ENCODE results near the gene IL13. TPM values are rescaled to one million over a fixed set of nuclear protein-coding genes. Genes with fewer than 3 reads are reported as not detected.

Gene IL13
- polyA plus RNA-seq, 1 donor: 0.07 TPM

- H3K4me3 ChIP-seq (ENCODE audit: low read length): no peak overlapping the region
- no peaks in the 10 kb centered on the region for H3K27me3 ChIP-seq (ENCODE audit: control insufficient read depth, insufficient read depth, low read length)
- H3K4me1 ChIP-seq (ENCODE audit: control insufficient read depth, insufficient read depth, low read length): peaks cover 6% of the 10 kb centered on the region
- DNase-seq: no peak
- WGBS (ENCODE audit: insufficient coverage, low lambda C conversion rate): 87% methylated on average over 5 of the region's 8 CpGs
- H3K9me3 ChIP-seq (ENCODE audit: control insufficient read depth, low read depth, low read length): no peaks in the 10 kb centered on the region
- H3K27ac ChIP-seq (ENCODE audit: low read length): no peak overlapping the region
- H3K36me3 ChIP-seq (ENCODE audit: control insufficient read depth, insufficient read depth, low read length): no peaks in the 10 kb centered on the region
Measured at GRCh38 chr5:132680780-132681475, 23.0 kb downstream of the IL13 start.

GRCh38 chr5:132681476-132681831 is 23.5 kb downstream of the IL13 start:
- H3K9me3 ChIP-seq (ENCODE audit: control insufficient read depth, low read depth, low read length): no peaks in the 10 kb centered on the region

GRCh38 chr5:132681983-132682382 is 24.0 kb downstream of the IL13 start:
- DNase-seq: no peak
- WGBS (ENCODE audit: insufficient coverage, low lambda C conversion rate): no CpG with 5 or more reads among the region's 4 CpGs
- Histone ChIP-seq H3K4me1 (ENCODE audit: control insufficient read depth, insufficient read depth, low read length) (peaks cover 2% of the 10 kb centered on the region), H3K4me3 (ENCODE audit: low read length) (no peak overlapping the region), H3K27ac (ENCODE audit: low read length) (no peak overlapping the region), H3K9me3 (ENCODE audit: control insufficient read depth, low read depth, low read length) (no peaks in the 10 kb centered on the region), H3K36me3 (ENCODE audit: control insufficient read depth, insufficient read depth, low read length) (no peaks in the 10 kb centered on the region), H3K27me3 (ENCODE audit: control insufficient read depth, insufficient read depth, low read length) (no peaks in the 10 kb centered on the region)

More at GRCh38 chr5:132681476-132681831, 23.5 kb downstream of the IL13 start:
- Histone ChIP-seq H3K4me1 (ENCODE audit: control insufficient read depth, insufficient read depth, low read length) (peaks cover 6% of the 10 kb centered on the region), H3K4me3 (ENCODE audit: low read length) (no peak overlapping the region), H3K36me3 (ENCODE audit: control insufficient read depth, insufficient read depth, low read length) (no peaks in the 10 kb centered on the region), H3K27me3 (ENCODE audit: control insufficient read depth, insufficient read depth, low read length) (no peaks in the 10 kb centered on the region), H3K27ac (ENCODE audit: low read length) (no peak overlapping the region)
- WGBS (ENCODE audit: insufficient coverage, low lambda C conversion rate): 100% methylated on average over 1 of the region's 2 CpGs
- no peak for DNase-seq

- no peak overlapping the region for H3K27ac ChIP-seq (ENCODE audit: low read length)
- no peaks in the 10 kb centered on the region for H3K9me3 ChIP-seq (ENCODE audit: control insufficient read depth, low read depth, low read length)
- H3K4me3 ChIP-seq (ENCODE audit: low read length): no peak overlapping the region
- H3K36me3 ChIP-seq (ENCODE audit: control insufficient read depth, insufficient read depth, low read length): no peaks in the 10 kb centered on the region
- WGBS (ENCODE audit: insufficient coverage, low lambda C conversion rate): 95% methylated on average over 3 of the region's 6 CpGs
- H3K4me1 ChIP-seq (ENCODE audit: control insufficient read depth, insufficient read depth, low read length): no peaks in the 10 kb centered on the region
- no peak for DNase-seq
- no peaks in the 10 kb centered on the region for H3K27me3 ChIP-seq (ENCODE audit: control insufficient read depth, insufficient read depth, low read length)
Measured at GRCh38 chr5:132684491-132684890, 26.5 kb downstream of the IL13 start.

- no peaks in the 10 kb centered on the region for H3K36me3 ChIP-seq (ENCODE audit: control insufficient read depth, insufficient read depth, low read length)
- no peaks in the 10 kb centered on the region for H3K4me1 ChIP-seq (ENCODE audit: control insufficient read depth, insufficient read depth, low read length)
- no peak overlapping the region for H3K27ac ChIP-seq (ENCODE audit: low read length)
- H3K9me3 ChIP-seq (ENCODE audit: control insufficient read depth, low read depth, low read length): no peaks in the 10 kb centered on the region
- WGBS (ENCODE audit: insufficient coverage, low lambda C conversion rate): 100% methylated on average over 1 of the region's 12 CpGs
- no peaks in the 10 kb centered on the region for H3K27me3 ChIP-seq (ENCODE audit: control insufficient read depth, insufficient read depth, low read length)
- H3K4me3 ChIP-seq (ENCODE audit: low read length): no peak overlapping the region
- DNase-seq: no peak
Measured at GRCh38 chr5:132684922-132685720, 27.1 kb downstream of the IL13 start.

GRCh38 chr5:132686193-132686592 is 28.2 kb downstream of the IL13 start:
- Histone ChIP-seq H3K4me1 (ENCODE audit: control insufficient read depth, insufficient read depth, low read length) (no peaks in the 10 kb centered on the region), H3K9me3 (ENCODE audit: control insufficient read depth, low read depth, low read length) (no peaks in the 10 kb centered on the region), H3K27ac (ENCODE audit: low read length) (no peak overlapping the region), H3K27me3 (ENCODE audit: control insufficient read depth, insufficient read depth, low read length) (no peaks in the 10 kb centered on the region), H3K36me3 (ENCODE audit: control insufficient read depth, insufficient read depth, low read length) (no peaks in the 10 kb centered on the region), H3K4me3 (ENCODE audit: low read length) (no peak overlapping the region)
- no CpG with 5 or more reads among the region's 3 CpGs for WGBS (ENCODE audit: insufficient coverage, low lambda C conversion rate)
- no peak for DNase-seq

- no peak for DNase-seq
- no CpG with 5 or more reads among the region's 5 CpGs for WGBS (ENCODE audit: insufficient coverage, low lambda C conversion rate)
- Histone ChIP-seq H3K4me1 (ENCODE audit: control insufficient read depth, insufficient read depth, low read length) (no peaks in the 10 kb centered on the region), H3K27me3 (ENCODE audit: control insufficient read depth, insufficient read depth, low read length) (no peaks in the 10 kb centered on the region), H3K4me3 (ENCODE audit: low read length) (no peak overlapping the region), H3K27ac (ENCODE audit: low read length) (no peak overlapping the region), H3K36me3 (ENCODE audit: control insufficient read depth, insufficient read depth, low read length) (no peaks in the 10 kb centered on the region), H3K9me3 (ENCODE audit: control insufficient read depth, low read depth, low read length) (no peaks in the 10 kb centered on the region)
Measured at GRCh38 chr5:132687995-132688394, 30.0 kb downstream of the IL13 start.

- Histone ChIP-seq H3K36me3 (ENCODE audit: control insufficient read depth, insufficient read depth, low read length) (no peaks in the 10 kb centered on the region), H3K27me3 (ENCODE audit: control insufficient read depth, insufficient read depth, low read length) (no peaks in the 10 kb centered on the region), H3K9me3 (ENCODE audit: control insufficient read depth, low read depth, low read length) (no peaks in the 10 kb centered on the region), H3K4me1 (ENCODE audit: control insufficient read depth, insufficient read depth, low read length) (no peaks in the 10 kb centered on the region), H3K27ac (ENCODE audit: low read length) (no peak overlapping the region), H3K4me3 (ENCODE audit: low read length) (no peak overlapping the region)
- 49% methylated on average over 3 of the region's 7 CpGs for WGBS (ENCODE audit: insufficient coverage, low lambda C conversion rate)
- no peak for DNase-seq
Measured at GRCh38 chr5:132688536-132689339, 30.8 kb downstream of the IL13 start.

- H3K9me3 ChIP-seq (ENCODE audit: control insufficient read depth, low read depth, low read length): no peaks in the 10 kb centered on the region
- no peak overlapping the region for H3K4me3 ChIP-seq (ENCODE audit: low read length)
- WGBS (ENCODE audit: insufficient coverage, low lambda C conversion rate): 67% methylated on average over 3 of the region's 7 CpGs
- H3K27me3 ChIP-seq (ENCODE audit: control insufficient read depth, insufficient read depth, low read length): no peaks in the 10 kb centered on the region
- no peaks in the 10 kb centered on the region for H3K36me3 ChIP-seq (ENCODE audit: control insufficient read depth, insufficient read depth, low read length)
- no peak for DNase-seq
- no peaks in the 10 kb centered on the region for H3K4me1 ChIP-seq (ENCODE audit: control insufficient read depth, insufficient read depth, low read length)
- H3K27ac ChIP-seq (ENCODE audit: low read length): no peak overlapping the region
Measured at GRCh38 chr5:132689513-132689912, 31.5 kb downstream of the IL13 start.

GRCh38 chr5:132690156-132690555 is 32.2 kb downstream of the IL13 start:
- no peak for DNase-seq
- Histone ChIP-seq H3K9me3 (ENCODE audit: control insufficient read depth, low read depth, low read length) (no peaks in the 10 kb centered on the region), H3K36me3 (ENCODE audit: control insufficient read depth, insufficient read depth, low read length) (no peaks in the 10 kb centered on the region), H3K27ac (ENCODE audit: low read length) (no peak overlapping the region), H3K27me3 (ENCODE audit: control insufficient read depth, insufficient read depth, low read length) (no peaks in the 10 kb centered on the region), H3K4me3 (ENCODE audit: low read length) (no peak overlapping the region), H3K4me1 (ENCODE audit: control insufficient read depth, insufficient read depth, low read length) (no peaks in the 10 kb centered on the region)
- WGBS (ENCODE audit: insufficient coverage, low lambda C conversion rate): no CpG with 5 or more reads among the region's 3 CpGs

Data from large intestine (tissue), 3 donors.